Measurements from ENCODE around the gene AP3D1.
"Not testable (repeated sequence)": the region's sequence is repeated elsewhere in the genome, so short reads cannot be mapped to it uniquely, and the experiment has no call there.

AP3D1 gene

GRCh38 chr19:2129486-2129885 is 21.9 kb downstream of the AP3D1 start:
- Histone ChIP-seq H4K20me1 (peaks cover 93% of the 10 kb centered on the region), H3K4me3 (no peak overlapping the region), H3K36me3 (peaks cover 90% of the 10 kb centered on the region), H3K4me2 (no peak overlapping the region), H3K4me1 (no peaks in the 10 kb centered on the region), H3K9me3 (no peaks in the 10 kb centered on the region), H3K27ac (no peak overlapping the region), H3K27me3 (no peaks in the 10 kb centered on the region), H3K9ac (no peak overlapping the region)
- no peak for TF ChIP-seq Cebpa-rat (IDR thresholded peaks at IDR 0.05)

DNA sequence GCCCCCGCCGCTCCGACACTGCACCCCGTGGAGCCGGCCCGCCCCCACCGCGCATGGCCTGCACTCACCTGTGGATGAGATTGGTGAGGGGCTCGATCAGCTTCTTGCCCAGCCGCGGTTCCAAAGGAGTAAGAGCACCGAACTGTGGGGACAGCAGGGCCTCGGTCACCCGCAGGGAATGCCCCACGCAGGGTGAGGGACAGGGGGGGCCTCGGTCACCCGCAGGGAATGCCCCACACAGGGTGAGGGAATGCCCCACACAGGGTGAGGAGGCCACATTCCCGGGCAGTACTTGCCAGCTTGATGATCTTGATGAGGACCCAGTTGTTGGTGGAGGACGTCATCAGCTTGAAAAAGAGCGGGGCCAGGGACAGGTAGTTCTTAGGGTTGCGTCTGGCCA is 22.3 kb downstream of the AP3D1 start:
- H3K36me3 ChIP-seq: peaks cover 92% of the 10 kb centered on the region
- H3K4me2 ChIP-seq: no peak overlapping the region
- H3K27me3 ChIP-seq: no peaks in the 10 kb centered on the region
- H3K9ac ChIP-seq: no peak overlapping the region
- H3K4me3 ChIP-seq: no peak overlapping the region
- no peaks in the 10 kb centered on the region for H3K4me1 ChIP-seq
- no peaks in the 10 kb centered on the region for H3K9me3 ChIP-seq
- peaks cover 93% of the 10 kb centered on the region for H4K20me1 ChIP-seq
- no peak for TF ChIP-seq Cebpa-rat (IDR thresholded peaks at IDR 0.05)
- H3K27ac ChIP-seq: no peak overlapping the region

GRCh38 chr19:2128252-2128651 is 23.1 kb downstream of the AP3D1 start:
- H3K4me1 ChIP-seq, H3K9ac ChIP-seq, H3K27ac ChIP-seq, H3K4me2 ChIP-seq, H3K27me3 ChIP-seq, H3K4me3 ChIP-seq, H3K9me3 ChIP-seq: not testable (repeated sequence)
- Histone ChIP-seq H3K36me3 (peaks cover 94% of the 10 kb centered on the region), H4K20me1 (peaks cover 94% of the 10 kb centered on the region)

DNA sequence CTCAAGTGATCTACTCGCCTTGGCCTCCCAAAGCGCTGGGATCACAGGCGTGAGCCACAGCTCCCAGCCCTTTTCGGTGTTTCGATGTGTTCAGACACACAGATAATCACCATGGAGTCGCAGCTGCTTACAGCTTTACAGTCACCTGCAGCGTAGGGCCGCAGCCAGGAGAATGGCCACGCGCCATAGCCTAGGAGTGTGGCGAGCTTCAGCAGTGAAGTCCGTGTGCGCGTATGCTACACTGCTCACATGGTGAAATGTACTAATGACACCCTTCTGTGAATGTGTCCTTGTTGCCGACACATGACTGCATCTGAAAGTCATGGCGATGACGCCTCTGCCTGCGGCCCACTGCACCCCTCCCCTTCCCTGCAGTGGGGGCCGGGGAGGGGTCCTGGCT is 23.6 kb downstream of the AP3D1 start:
- no peak for TF ChIP-seq Cebpa-rat (IDR thresholded peaks at IDR 0.05)
- peaks cover 94% of the 10 kb centered on the region for H4K20me1 ChIP-seq
- H3K36me3 ChIP-seq: peaks cover 94% of the 10 kb centered on the region

GRCh38 chr19:2126879-2127518 is 24.4 kb downstream of the AP3D1 start:
- Histone ChIP-seq H3K4me2 (no peak overlapping the region), H3K27me3 (no peaks in the 10 kb centered on the region), H3K9ac (no peak overlapping the region), H4K20me1 (peaks cover 94% of the 10 kb centered on the region), H3K4me3 (no peak overlapping the region), H3K4me1 (no peaks in the 10 kb centered on the region), H3K27ac (no peak overlapping the region), H3K9me3 (no peaks in the 10 kb centered on the region), H3K36me3 (peaks cover 94% of the 10 kb centered on the region)
- no peak for TF ChIP-seq Cebpa-rat (IDR thresholded peaks at IDR 0.05)

More for the DNA sequence above, 23.6 kb downstream of the AP3D1 start:
- Histone ChIP-seq H3K27me3 (no peaks in the 10 kb centered on the region), H3K9ac (no peak overlapping the region), H3K4me3 (no peak overlapping the region), H3K4me1 (no peaks in the 10 kb centered on the region), H3K27ac (no peak overlapping the region), H3K4me2 (no peak overlapping the region), H3K9me3 (no peaks in the 10 kb centered on the region)

GRCh38 chr19:2123682-2124387 is 27.5 kb downstream of the AP3D1 start:
- H3K4me3 ChIP-seq: no peak overlapping the region
- H3K4me1 ChIP-seq: no peaks in the 10 kb centered on the region
- no peaks in the 10 kb centered on the region for H3K9me3 ChIP-seq
- H3K36me3 ChIP-seq: peaks cover 94% of the 10 kb centered on the region
- no peaks in the 10 kb centered on the region for H3K27me3 ChIP-seq
- H4K20me1 ChIP-seq: peaks cover 95% of the 10 kb centered on the region
- H3K4me2 ChIP-seq: no peak overlapping the region
- H3K9ac ChIP-seq: no peak overlapping the region
- no peak overlapping the region for H3K27ac ChIP-seq
- no peak for TF ChIP-seq Cebpa-rat (IDR thresholded peaks at IDR 0.05)

GRCh38 chr19:2122982-2123381 is 28.4 kb downstream of the AP3D1 start:
- H3K27ac ChIP-seq: no peak overlapping the region
- TF ChIP-seq Cebpa-rat (IDR thresholded peaks at IDR 0.05): no peak
- no peak overlapping the region for H3K4me3 ChIP-seq
- no peaks in the 10 kb centered on the region for H3K9me3 ChIP-seq
- no peaks in the 10 kb centered on the region for H3K4me1 ChIP-seq
- no peak overlapping the region for H3K9ac ChIP-seq
- H3K27me3 ChIP-seq: no peaks in the 10 kb centered on the region
- H4K20me1 ChIP-seq: peaks cover 100% of the 10 kb centered on the region
- no peak overlapping the region for H3K4me2 ChIP-seq
- H3K36me3 ChIP-seq: peaks cover 100% of the 10 kb centered on the region

- H3K4me3 ChIP-seq: no peak overlapping the region
- no peak overlapping the region for H3K4me2 ChIP-seq
- H3K9ac ChIP-seq: no peak overlapping the region
- no peak for TF ChIP-seq Cebpa-rat (IDR thresholded peaks at IDR 0.05)
- H3K4me1 ChIP-seq: no peaks in the 10 kb centered on the region
- H4K20me1 ChIP-seq: peaks cover 100% of the 10 kb centered on the region
- H3K36me3 ChIP-seq: peaks cover 100% of the 10 kb centered on the region
- no peak overlapping the region for H3K27ac ChIP-seq
- no peaks in the 10 kb centered on the region for H3K27me3 ChIP-seq
- no peaks in the 10 kb centered on the region for H3K9me3 ChIP-seq
These were observed 29.1 kb downstream of the AP3D1 start for GRCh38 chr19:2122251-2122650.

DNA sequence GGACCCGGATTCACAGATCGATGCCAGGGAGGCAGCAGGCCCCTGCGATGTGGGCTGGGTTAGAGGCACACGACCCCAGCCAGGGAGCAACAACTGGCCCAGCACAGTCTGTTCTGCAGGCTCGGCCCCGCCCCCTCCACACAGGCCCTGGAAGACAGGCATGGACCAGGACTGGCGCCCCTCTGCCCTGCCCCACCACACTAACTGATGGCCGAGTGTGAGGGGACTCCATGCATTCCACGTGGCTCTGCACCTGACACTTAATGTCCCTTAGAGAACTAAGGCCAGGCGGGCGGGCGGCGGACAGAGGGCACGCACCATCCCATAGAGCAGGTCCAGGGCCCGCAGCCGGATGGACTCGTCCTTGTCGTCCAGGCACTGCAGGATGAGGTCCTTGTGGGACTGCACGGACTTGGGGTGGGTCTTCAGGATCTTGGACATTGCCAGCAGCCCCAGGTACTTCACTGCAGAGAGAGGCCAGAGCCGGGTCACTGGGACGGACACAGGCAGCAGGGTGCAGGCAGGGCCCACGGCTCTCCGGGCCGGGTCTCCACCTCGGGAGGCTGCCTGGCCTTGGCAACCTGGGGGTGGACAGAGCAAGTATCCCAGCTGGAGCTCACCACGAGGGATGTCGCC is 29.8 kb downstream of the AP3D1 start:
- no peaks in the 10 kb centered on the region for H3K9me3 ChIP-seq
- H4K20me1 ChIP-seq: peaks cover 100% of the 10 kb centered on the region
- no peak overlapping the region for H3K4me3 ChIP-seq
- H3K36me3 ChIP-seq: peaks cover 100% of the 10 kb centered on the region
- no peak overlapping the region for H3K4me2 ChIP-seq
- H3K4me1 ChIP-seq: no peaks in the 10 kb centered on the region
- no peaks in the 10 kb centered on the region for H3K27me3 ChIP-seq
- no peak overlapping the region for H3K27ac ChIP-seq
- TF ChIP-seq Cebpa-rat (IDR thresholded peaks at IDR 0.05): no peak
- no peak overlapping the region for H3K9ac ChIP-seq

GRCh38 chr19:2120821-2121220 is 30.5 kb downstream of the AP3D1 start:
- H3K4me1 ChIP-seq: no peaks in the 10 kb centered on the region

More at GRCh38 chr19:2120821-2121220, 30.5 kb downstream of the AP3D1 start:
- Histone ChIP-seq H4K20me1 (peaks cover 100% of the 10 kb centered on the region), H3K4me2 (no peak overlapping the region), H3K36me3 (peaks cover 100% of the 10 kb centered on the region), H3K4me3 (no peak overlapping the region), H3K27ac (no peak overlapping the region), H3K9me3 (no peaks in the 10 kb centered on the region), H3K27me3 (no peaks in the 10 kb centered on the region), H3K9ac (no peak overlapping the region)
- TF ChIP-seq Cebpa-rat (IDR thresholded peaks at IDR 0.05): no peak
